NB4 (cell line): Measurements from ENCODE around the gene LRP11.
A peak's percentile ranks its signal among the peaks of the same experiment; 100 is the strongest.
"Not testable (repeated sequence)": the region's sequence is repeated elsewhere in the genome, so short reads cannot be mapped to it uniquely, and the experiment has no call there.

Experiments used
- DNase-seq: peaks from one replicate; pipeline ENCODE4 v3.0.0; 2010; ENCODE audit warnings: low read depth
- H3K4me3 ChIP-seq: one replicate; pipeline ENCODE4 v1.5.1; 2011; ENCODE audit warnings: mild to moderate bottlenecking, low read depth, low read length, moderate library complexity
- CTCF ChIP-seq: IDR thresholded peaks from one replicate; pipeline ENCODE4 v1.5.1; 2012; ENCODE audit warnings: low read depth, low read length
- MAX ChIP-seq: IDR thresholded peaks from 2 replicates; pipeline ENCODE4 v1.6.1; 2011; ENCODE audit warnings: low read depth, low read length
- MYC ChIP-seq: IDR thresholded peaks from 2 replicates; pipeline ENCODE4 v1.6.1; 2011; ENCODE audit warnings: low read depth, low read length
- POLR2A ChIP-seq: IDR thresholded peaks from 2 replicates; pipeline ENCODE4 v1.6.1; 2011; ENCODE audit warnings: mild to moderate bottlenecking; ENCODE audit not compliant: insufficient read length; ENCODE audit errors: extremely low read depth

The LRP11 gene

DNA sequence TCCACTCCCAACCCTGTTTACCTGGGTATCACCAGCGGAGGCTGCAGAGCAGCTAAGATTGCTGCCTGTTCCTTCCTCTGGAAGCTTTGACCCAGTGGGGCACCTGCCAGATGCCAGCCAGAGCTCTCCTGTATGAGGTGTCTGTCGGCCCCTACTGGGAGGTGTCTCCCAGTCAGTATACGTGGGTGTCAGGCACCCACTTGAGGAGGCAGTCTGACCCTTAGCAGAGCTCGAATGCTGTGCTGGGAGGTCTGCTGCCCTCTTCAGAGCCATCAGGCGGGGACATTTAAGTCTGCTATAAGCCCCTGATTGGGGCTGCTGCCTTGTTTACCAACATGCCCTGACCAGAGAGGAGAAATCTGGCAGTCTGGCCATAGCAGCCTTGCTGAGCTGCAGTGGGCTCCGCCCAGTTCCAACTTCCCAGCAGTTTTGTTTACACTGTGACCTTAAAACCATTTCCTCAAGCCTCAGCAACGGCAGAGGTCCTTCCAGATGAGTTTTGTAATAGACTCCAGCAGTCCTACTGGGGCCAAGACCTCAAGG lies 31.0 kb upstream of the LRP11 start:
- TF ChIP-seq MYC, result no peak
- no peak for TF ChIP-seq MAX
- TF ChIP-seq CTCF, result no peak
- TF ChIP-seq POLR2A, result no peak
- H3K4me3 ChIP-seq, result no peak overlapping the region
- DNase-seq, result no peak

DNA sequence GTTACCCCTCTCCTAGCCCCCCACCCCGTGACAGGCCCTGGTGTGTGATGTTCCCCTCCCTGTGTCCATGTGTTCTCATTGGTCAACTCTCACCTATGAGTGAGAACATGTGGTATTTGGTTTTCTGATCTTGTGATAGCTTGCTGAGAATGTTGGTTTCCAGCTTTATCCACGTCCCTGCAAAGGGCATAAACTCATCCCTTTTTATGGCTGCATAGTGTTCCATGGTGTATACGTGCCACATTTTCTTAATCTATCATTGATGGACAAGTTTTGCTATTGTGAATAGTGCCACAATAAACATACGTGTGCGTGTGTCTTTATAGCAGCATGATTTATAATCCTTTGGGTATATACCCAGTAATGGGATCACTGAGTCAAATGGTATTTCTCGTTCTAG lies 27.7 kb upstream of the LRP11 start:
- not testable (repeated sequence) for DNase-seq, H3K4me3 ChIP-seq

DNA sequence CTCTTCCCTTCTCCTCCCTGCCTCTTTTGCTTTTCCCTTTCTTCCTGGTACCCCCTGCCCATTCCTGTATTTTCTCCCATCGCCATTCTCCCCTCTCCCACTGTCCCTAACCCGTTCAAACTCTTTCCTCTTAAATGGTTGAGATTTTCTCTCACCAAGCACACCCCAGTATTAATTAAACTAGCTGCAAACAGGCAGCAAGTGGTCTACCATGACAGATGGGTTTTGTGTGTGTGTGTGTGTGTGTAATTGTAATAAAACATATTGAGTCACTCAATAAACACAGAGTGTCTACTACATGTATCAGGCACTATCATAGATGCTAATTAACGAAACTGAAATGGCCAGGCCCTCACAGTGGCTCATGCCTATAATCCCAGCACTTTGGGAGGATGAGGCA lies 27.1 kb upstream of the LRP11 start:
- H3K4me3 ChIP-seq, result no peak overlapping the region
- TF ChIP-seq CTCF, result no peak
- no peak for DNase-seq

DNA sequence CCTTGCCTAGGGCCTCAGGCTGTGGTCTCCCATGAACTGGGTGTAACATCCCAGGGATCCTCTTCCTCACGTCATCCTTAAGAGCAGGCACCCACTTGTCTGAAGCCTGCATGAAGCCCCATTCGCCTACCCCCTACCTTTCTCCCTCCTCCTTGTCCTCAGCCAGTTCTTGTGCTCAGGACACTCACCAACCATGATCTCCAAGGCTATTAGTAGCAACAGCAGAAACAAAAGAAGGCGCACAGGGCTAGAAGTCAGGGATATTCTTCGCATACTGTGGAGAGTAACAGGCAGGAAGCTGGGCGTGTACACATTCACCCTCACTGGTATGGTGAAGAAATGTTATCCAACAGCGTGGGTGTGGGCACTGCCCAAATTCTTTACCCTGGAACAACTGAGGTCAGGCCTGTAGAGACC lies 26.5 kb upstream of the LRP11 start:
- no peak for DNase-seq
- H3K4me3 ChIP-seq, result no peak overlapping the region
- TF ChIP-seq MYC (no peak), MAX (no peak), POLR2A (no peak), CTCF (no peak)

GRCh38 chr6:149889326-149889725 lies 25.2 kb upstream of the LRP11 start:
- TF ChIP-seq MAX (no peak), MYC (no peak), CTCF (no peak), POLR2A (no peak)
- H3K4me3 ChIP-seq, result no peak overlapping the region
- no peak for DNase-seq

DNA sequence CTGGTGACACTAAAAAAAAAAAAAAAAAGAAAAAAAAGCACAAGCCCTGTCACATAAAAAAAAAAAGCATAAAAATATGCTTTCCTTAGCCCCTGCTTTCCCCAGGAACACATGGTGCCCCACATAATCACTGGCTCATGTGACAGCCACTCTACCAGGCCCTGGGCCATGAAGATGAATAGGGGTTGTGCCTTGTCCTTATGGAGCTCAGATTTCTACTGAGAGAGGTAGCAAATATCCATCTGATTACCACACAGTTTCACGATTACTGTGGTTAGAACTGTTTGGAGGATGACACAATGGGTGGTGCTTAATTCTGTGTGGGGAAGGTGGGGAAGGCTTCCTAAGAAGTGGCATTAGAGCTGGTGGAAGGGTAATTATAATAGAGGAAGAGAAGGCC lies 24.5 kb upstream of the LRP11 start:
- H3K4me3 ChIP-seq, result no peak overlapping the region
- TF ChIP-seq POLR2A, result no peak
- no peak for TF ChIP-seq MAX
- TF ChIP-seq CTCF, result no peak
- no peak for TF ChIP-seq MYC
- DNase-seq, result peak; percentile 14
